ENCODE results near the gene MGAT4B. TPM values are rescaled to one million over a fixed set of nuclear protein-coding genes. Genes with fewer than 3 reads are reported as not detected.

MGAT4B gene
- total and polyA plus RNA-seq, 4 donors, result 42.0 to 156 (median 83.7) TPM

DNA sequence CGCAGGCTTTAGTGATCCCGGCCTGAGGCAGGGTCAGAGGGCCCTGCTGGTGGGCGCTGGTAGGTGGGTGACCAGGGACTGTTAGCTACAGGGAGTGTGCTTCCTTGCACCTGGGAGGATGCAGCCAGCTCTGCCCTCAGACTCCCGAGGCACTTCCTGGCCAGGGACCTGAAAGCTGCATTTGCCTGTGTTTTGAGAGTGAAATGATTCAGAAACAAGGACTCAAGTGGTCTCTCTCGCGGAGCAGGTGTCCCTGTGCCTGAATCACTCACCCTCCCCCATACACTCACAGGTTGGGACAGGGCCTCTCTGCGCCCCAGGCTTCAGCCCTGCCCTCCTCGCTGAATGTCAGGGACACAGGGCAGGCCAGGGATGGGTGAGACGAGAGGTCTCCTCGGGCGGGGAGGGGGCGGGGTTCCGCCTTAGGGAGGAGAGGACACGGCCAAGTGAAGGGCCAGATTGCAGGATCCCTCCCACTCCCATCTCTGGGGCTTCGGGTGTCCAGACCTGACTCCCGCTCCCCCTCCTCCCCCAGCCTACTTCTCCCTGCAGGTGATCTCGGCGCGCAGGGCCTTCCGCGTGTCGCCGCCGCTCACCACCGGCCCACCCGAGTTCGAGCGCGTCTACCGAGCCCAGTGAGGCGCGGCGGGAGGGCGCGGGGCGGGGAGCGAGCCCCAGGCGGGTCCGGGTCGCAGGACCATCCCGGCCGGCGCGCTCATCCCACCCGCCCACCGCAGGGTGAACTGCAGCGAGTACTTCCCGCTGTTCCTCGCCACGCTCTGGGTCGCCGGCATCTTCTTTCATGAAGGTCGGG, 11.4 kb downstream of the MGAT4B start:
- WGBS, result 16% methylated on average over 53 of the region's 53 CpGs
- no peaks in the 10 kb centered on the region for H3K9me3 ChIP-seq (ENCODE audit: control insufficient read depth in 4 of 4, low read length in 3 of 4)
- no peak for TF ChIP-seq HNF4G (IDR thresholded peaks at IDR 0.05)
- TF ChIP-seq NR2F2 (IDR thresholded peaks at IDR 0.05), result no peak
- TF ChIP-seq, protein P1, sequence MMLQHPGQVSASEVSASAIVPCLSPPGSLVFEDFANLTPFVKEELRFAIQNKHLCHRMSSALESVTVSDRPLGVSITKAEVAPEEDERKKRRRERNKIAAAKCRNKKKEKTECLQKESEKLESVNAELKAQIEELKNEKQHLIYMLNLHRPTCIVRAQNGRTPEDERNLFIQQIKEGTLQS (IDR thresholded peaks at IDR 0.05), result no peak
- no peak for TF ChIP-seq EGR1 (IDR thresholded peaks at IDR 0.05; ENCODE audit: low read depth in 2 of 2)
- no peak for TF ChIP-seq RAD21 (IDR thresholded peaks at IDR 0.05)
- TF ChIP-seq RXRA (IDR thresholded peaks at IDR 0.05), result no peak
- TF ChIP-seq, protein P2, sequence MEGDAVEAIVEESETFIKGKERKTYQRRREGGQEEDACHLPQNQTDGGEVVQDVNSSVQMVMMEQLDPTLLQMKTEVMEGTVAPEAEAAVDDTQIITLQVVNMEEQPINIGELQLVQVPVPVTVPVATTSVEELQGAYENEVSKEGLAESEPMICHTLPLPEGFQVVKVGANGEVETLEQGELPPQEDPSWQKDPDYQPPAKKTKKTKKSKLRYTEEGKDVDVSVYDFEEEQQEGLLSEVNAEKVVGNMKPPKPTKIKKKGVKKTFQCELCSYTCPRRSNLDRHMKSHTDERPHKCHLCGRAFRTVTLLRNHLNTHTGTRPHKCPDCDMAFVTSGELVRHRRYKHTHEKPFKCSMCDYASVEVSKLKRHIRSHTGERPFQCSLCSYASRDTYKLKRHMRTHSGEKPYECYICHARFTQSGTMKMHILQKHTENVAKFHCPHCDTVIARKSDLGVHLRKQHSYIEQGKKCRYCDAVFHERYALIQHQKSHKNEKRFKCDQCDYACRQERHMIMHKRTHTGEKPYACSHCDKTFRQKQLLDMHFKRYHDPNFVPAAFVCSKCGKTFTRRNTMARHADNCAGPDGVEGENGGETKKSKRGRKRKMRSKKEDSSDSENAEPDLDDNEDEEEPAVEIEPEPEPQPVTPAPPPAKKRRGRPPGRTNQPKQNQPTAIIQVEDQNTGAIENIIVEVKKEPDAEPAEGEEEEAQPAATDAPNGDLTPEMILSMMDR (IDR thresholded peaks at IDR 0.05; ENCODE audit: low read depth, low read length, missing input control), result no peak
- no peak for TF ChIP-seq FOXA2 (IDR thresholded peaks at IDR 0.05)
- no peak for TF ChIP-seq HNF4A (conservative IDR thresholded peaks at IDR 0.05)
- TF ChIP-seq TAF1 (conservative IDR thresholded peaks at IDR 0.05), result no peak
- TF ChIP-seq GABPA (IDR thresholded peaks at IDR 0.05 in 1 of 2, conservative IDR thresholded peaks at IDR 0.05 in 1 of 2), result no peak
- H3K27me3 ChIP-seq (ENCODE audit: control insufficient read depth in 4 of 4, insufficient read depth in 4 of 4, low read length in 3 of 4), result no peaks in the 10 kb centered on the region
- H3K4me1 ChIP-seq (ENCODE audit: control insufficient read depth in 4 of 4, insufficient read depth in 4 of 4, low read length in 3 of 4), result peaks cover 0 to 51% (median 31%) of the 10 kb centered on the region in 4 donors
- no peak for DNase-seq (ENCODE audit: low spot score)
- H3K4me3 ChIP-seq (ENCODE audit: low read depth in 1 of 3, low read length in 3 of 3), result peak overlapping the region in 1 of 3 donors; percentile 61
- peak overlapping the region in 1 of 2 donors; percentile 11 for H3K9ac ChIP-seq (ENCODE audit: low read depth in 1 of 2, low read length in 2 of 2)
- no peak overlapping the region for H3K27ac ChIP-seq (ENCODE audit: low read depth in 1 of 2, low read length in 2 of 2)
- peaks cover 14 to 29% (median 19%) of the 10 kb centered on the region in 4 donors for H3K36me3 ChIP-seq (ENCODE audit: control insufficient read depth in 4 of 4, insufficient read depth in 3 of 4, low read depth in 1 of 4, low read length in 3 of 4)

DNA sequence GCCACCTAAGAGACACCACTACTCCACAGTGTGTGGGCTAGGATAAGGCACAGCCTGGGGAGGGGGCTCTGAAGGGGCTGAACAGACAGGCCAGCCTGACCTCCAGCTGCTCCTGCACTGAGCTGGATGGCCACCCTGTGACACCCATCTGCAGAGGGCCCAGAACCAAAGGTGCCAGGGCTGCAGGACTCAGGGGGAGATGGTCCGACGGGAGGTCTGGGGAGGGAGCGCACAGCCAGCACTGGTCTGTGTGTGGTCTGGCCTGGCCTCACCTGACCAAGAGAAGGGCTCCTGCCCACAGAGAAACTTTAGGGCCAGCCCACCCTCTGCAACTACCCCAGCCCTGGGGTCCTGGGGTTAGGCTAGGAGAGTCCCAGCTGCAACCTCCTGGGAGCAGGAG, 12.1 kb downstream of the MGAT4B start:
- no peak for DNase-seq (ENCODE audit: low spot score)

More for the DNA sequence above, 12.1 kb downstream of the MGAT4B start:
- TF ChIP-seq, protein P1 (IDR thresholded peaks at IDR 0.05), result no peak
- TF ChIP-seq RAD21 (IDR thresholded peaks at IDR 0.05), result no peak
- no peak for TF ChIP-seq YY1 (IDR thresholded peaks at IDR 0.05)
- TF ChIP-seq TAF1 (conservative IDR thresholded peaks at IDR 0.05), result no peak
- TF ChIP-seq, protein P2 (IDR thresholded peaks at IDR 0.05; ENCODE audit: low read depth, low read length, missing input control), result no peak
- TF ChIP-seq SP1 (IDR thresholded peaks at IDR 0.05), result no peak
- TF ChIP-seq EGR1 (IDR thresholded peaks at IDR 0.05; ENCODE audit: low read depth in 2 of 2), result no peak
- TF ChIP-seq, protein P3, sequence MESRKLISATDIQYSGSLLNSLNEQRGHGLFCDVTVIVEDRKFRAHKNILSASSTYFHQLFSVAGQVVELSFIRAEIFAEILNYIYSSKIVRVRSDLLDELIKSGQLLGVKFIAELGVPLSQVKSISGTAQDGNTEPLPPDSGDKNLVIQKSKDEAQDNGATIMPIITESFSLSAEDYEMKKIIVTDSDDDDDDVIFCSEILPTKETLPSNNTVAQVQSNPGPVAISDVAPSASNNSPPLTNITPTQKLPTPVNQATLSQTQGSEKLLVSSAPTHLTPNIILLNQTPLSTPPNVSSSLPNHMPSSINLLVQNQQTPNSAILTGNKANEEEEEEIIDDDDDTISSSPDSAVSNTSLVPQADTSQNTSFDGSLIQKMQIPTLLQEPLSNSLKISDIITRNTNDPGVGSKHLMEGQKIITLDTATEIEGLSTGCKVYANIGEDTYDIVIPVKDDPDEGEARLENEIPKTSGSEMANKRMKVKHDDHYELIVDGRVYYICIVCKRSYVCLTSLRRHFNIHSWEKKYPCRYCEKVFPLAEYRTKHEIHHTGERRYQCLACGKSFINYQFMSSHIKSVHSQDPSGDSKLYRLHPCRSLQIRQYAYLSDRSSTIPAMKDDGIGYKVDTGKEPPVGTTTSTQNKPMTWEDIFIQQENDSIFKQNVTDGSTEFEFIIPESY (IDR thresholded peaks at IDR 0.05), result no peak
- TF ChIP-seq, protein P4, sequence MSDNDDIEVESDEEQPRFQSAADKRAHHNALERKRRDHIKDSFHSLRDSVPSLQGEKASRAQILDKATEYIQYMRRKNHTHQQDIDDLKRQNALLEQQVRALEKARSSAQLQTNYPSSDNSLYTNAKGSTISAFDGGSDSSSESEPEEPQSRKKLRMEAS (IDR thresholded peaks at IDR 0.05), result no peak
- TF ChIP-seq, protein P5, sequence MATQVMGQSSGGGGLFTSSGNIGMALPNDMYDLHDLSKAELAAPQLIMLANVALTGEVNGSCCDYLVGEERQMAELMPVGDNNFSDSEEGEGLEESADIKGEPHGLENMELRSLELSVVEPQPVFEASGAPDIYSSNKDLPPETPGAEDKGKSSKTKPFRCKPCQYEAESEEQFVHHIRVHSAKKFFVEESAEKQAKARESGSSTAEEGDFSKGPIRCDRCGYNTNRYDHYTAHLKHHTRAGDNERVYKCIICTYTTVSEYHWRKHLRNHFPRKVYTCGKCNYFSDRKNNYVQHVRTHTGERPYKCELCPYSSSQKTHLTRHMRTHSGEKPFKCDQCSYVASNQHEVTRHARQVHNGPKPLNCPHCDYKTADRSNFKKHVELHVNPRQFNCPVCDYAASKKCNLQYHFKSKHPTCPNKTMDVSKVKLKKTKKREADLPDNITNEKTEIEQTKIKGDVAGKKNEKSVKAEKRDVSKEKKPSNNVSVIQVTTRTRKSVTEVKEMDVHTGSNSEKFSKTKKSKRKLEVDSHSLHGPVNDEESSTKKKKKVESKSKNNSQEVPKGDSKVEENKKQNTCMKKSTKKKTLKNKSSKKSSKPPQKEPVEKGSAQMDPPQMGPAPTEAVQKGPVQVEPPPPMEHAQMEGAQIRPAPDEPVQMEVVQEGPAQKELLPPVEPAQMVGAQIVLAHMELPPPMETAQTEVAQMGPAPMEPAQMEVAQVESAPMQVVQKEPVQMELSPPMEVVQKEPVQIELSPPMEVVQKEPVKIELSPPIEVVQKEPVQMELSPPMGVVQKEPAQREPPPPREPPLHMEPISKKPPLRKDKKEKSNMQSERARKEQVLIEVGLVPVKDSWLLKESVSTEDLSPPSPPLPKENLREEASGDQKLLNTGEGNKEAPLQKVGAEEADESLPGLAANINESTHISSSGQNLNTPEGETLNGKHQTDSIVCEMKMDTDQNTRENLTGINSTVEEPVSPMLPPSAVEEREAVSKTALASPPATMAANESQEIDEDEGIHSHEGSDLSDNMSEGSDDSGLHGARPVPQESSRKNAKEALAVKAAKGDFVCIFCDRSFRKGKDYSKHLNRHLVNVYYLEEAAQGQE (IDR thresholded peaks at IDR 0.05), result no peak
- no peak for TF ChIP-seq RXRA (IDR thresholded peaks at IDR 0.05)
- TF ChIP-seq HNF4G (IDR thresholded peaks at IDR 0.05), result no peak
- no peak for TF ChIP-seq FOXA1 (IDR thresholded peaks at IDR 0.05)
- no peak for TF ChIP-seq GABPA (IDR thresholded peaks at IDR 0.05 in 1 of 2, conservative IDR thresholded peaks at IDR 0.05 in 1 of 2)
- TF ChIP-seq NR2F2 (IDR thresholded peaks at IDR 0.05), result no peak
- no peak for TF ChIP-seq FOXA2 (IDR thresholded peaks at IDR 0.05)
- no peak for TF ChIP-seq HNF4A (conservative IDR thresholded peaks at IDR 0.05)
- no peak for TF ChIP-seq JUND (IDR thresholded peaks at IDR 0.05)
- Histone ChIP-seq H3K36me3 (ENCODE audit: control insufficient read depth in 4 of 4, insufficient read depth in 3 of 4, low read depth in 1 of 4, low read length in 3 of 4) (peaks cover 12 to 24% (median 15%) of the 10 kb centered on the region in 4 donors), H3K9me3 (ENCODE audit: control insufficient read depth in 4 of 4, low read length in 3 of 4) (no peaks in the 10 kb centered on the region), H3K4me1 (ENCODE audit: control insufficient read depth in 4 of 4, insufficient read depth in 4 of 4, low read length in 3 of 4) (peaks cover 0 to 51% (median 31%) of the 10 kb centered on the region in 4 donors), H3K27me3 (ENCODE audit: control insufficient read depth in 4 of 4, insufficient read depth in 4 of 4, low read length in 3 of 4) (no peaks in the 10 kb centered on the region), H3K27ac (ENCODE audit: low read depth in 1 of 2, low read length in 2 of 2) (no peak overlapping the region), H3K4me3 (ENCODE audit: low read depth in 1 of 3, low read length in 3 of 3) (no peak overlapping the region), H3K9ac (ENCODE audit: low read depth in 1 of 2, low read length in 2 of 2) (no peak overlapping the region)
- 96% methylated on average over 3 of the region's 3 CpGs for WGBS
